Medulla oblongata (tissue), 1 donor: ENCODE data around the gene CADPS2.

Source experiments
- DNase-seq: peaks from one replicate; pipeline ENCODE4 v3.0.0-alpha.2; 2015; ENCODE audit errors: extremely low spot score

The CADPS2 gene

GRCh38 chr7:122380992-122381391 lies 505.3 kb downstream of the CADPS2 start:
- DNase-seq, result no peak

GRCh38 chr7:122379491-122379890 lies 506.8 kb downstream of the CADPS2 start:
- no peak for DNase-seq

- DNase-seq, result no peak
These were observed 516.5 kb downstream of the CADPS2 start for GRCh38 chr7:122369756-122370155.

GRCh38 chr7:122364761-122365280 lies 521.4 kb downstream of the CADPS2 start:
- DNase-seq, result no peak

- DNase-seq, result no peak
These were observed 523.1 kb downstream of the CADPS2 start for GRCh38 chr7:122363144-122363543.

- DNase-seq, result no peak
These were observed 523.8 kb downstream of the CADPS2 start for GRCh38 chr7:122362473-122362872.

- DNase-seq, result no peak
These were observed 531.6 kb downstream of the CADPS2 start for GRCh38 chr7:122354656-122355055.

GRCh38 chr7:122352454-122352853 lies 533.8 kb downstream of the CADPS2 start:
- DNase-seq, result no peak

GRCh38 chr7:122350701-122351100 lies 535.6 kb downstream of the CADPS2 start:
- DNase-seq, result no peak

- no peak for DNase-seq
These were observed 542.0 kb downstream of the CADPS2 start for GRCh38 chr7:122344303-122344620.

GRCh38 chr7:122343601-122344302 lies 542.5 kb downstream of the CADPS2 start:
- DNase-seq, result no peak

GRCh38 chr7:122340427-122340826 lies 545.8 kb downstream of the CADPS2 start:
- DNase-seq, result no peak

GRCh38 chr7:122339145-122339904 lies 546.9 kb downstream of the CADPS2 start:
- DNase-seq, result no peak

- no peak for DNase-seq
These were observed 549.2 kb downstream of the CADPS2 start for GRCh38 chr7:122337011-122337410.

GRCh38 chr7:122329145-122329802 lies 557.0 kb downstream of the CADPS2 start:
- DNase-seq, result peak; percentile 11

- DNase-seq, result no peak
These were observed 558.3 kb downstream of the CADPS2 start for GRCh38 chr7:122327969-122328368.

- DNase-seq, result no peak
These were observed 569.5 kb downstream of the CADPS2 start for GRCh38 chr7:122316467-122317388.

- DNase-seq, result no peak
These were observed 570.5 kb downstream of the CADPS2 start for GRCh38 chr7:122315507-122316466.

- DNase-seq, result no peak
These were observed 572.0 kb downstream of the CADPS2 start for GRCh38 chr7:122314284-122314683.

GRCh38 chr7:122312789-122313188 lies 573.5 kb downstream of the CADPS2 start:
- no peak for DNase-seq
